Cerebellar nuclear complex (tissue), 1 donor: ENCODE measurements around the gene ALDH8A1.
"Not testable (repeated sequence)": the region's sequence is repeated elsewhere in the genome, so short reads cannot be mapped to it uniquely, and the experiment has no call there.

Source experiments
- DNase-seq, 2 experiments: peaks; one replicate each; lab custom pipeline; 2025; lab: John Stamatoyannopoulos, UW

Gene ALDH8A1

GRCh38 chr6:134910593-134910935 is 39.3 kb downstream of the ALDH8A1 start:
- no peak for DNase-seq

DNA sequence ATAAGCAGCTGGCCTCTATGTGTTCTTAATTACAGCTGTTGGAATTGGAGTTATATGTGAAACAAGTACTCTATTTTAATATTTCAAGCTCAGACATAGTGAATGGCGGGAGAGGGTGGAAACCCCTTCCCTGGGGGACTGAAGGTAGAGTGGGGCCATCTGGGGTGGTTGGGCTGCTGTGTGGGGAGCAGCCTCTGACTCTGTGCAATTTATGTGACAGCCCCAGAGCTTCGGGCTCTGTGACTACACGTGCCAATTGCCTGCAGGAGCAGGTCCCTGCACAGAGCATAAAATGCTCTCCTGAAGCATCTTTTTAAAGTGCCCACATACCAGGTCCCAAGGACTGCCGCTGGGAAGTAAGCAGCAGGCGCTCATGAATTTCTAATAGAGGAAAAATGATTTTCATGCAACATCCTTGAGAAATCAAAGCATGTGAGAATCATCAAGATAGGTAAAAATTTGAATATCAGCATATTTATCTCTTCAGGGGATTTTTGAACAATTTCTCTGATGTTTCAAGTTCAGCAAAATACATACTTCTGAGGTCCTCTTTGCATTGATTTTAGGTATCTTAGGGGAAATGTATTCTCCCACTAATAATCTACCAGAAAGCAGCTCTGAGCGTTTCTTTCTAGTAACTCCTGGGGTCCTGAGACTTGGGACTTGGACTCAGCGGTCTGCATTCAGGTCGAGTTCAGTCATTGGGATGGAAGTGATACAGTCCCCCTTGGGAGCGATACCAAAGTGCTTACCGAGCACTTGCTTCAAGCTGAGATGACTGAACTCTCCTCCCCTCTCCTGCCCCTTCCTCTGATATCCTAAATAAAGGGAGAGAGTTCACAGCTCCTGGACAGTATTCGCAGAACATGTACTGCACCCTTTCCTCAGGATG is 40.0 kb downstream of the ALDH8A1 start:
- DNase-seq: no peak

DNA sequence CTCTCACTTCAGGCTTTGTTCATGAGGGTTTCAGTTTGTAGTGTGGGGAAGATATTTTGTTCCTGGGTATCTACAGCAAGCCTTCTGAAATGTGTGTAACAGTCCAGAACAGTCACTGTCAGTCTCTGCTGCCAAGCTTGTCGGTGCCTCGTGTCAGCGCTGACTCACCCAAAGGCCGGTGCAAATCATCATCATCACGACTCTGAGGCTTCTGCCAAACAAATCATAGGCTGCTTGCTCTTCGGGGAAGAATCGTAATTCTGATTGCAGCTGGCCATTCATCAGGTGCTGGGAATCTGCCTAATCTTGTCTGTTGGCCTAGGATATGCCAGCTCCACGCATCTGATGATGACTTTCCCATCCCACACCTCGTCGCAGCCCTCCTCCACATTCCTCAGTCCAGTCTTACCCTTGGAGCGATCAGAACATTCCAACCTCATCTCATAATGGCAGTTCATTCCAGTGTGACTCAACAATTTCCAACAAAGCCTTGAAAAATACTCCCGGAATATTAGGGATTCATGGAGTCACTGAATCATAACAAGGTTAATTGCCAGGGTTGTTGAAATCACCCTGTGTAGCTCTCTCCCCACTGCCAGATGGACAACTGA is 40.9 kb downstream of the ALDH8A1 start:
- no peak for DNase-seq

- not testable (repeated sequence) for DNase-seq
Observed at GRCh38 chr6:134904731-134905130, 45.2 kb downstream of the ALDH8A1 start.

DNA sequence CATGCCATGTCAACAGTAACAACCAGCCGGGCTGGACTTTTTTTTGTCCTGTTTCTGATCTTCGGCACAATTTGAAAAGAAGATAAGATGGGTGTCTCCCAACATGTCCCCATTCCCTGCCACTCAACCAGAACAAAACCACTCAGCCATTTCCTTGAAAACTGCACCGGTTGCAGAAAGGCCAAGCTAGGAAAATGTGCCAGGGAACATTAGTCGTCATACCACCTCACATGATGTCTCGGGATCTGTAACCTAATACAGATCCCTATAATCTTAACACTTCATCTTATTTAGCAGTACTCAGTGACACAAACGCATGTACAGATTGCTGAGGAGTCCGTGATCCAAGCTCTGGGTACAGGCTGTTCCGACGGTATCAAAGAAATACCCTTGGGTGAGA is 46.5 kb downstream of the ALDH8A1 start:
- no peak for DNase-seq

- DNase-seq: no peak
Observed at GRCh38 chr6:134902936-134903335, 47.0 kb downstream of the ALDH8A1 start.

DNA sequence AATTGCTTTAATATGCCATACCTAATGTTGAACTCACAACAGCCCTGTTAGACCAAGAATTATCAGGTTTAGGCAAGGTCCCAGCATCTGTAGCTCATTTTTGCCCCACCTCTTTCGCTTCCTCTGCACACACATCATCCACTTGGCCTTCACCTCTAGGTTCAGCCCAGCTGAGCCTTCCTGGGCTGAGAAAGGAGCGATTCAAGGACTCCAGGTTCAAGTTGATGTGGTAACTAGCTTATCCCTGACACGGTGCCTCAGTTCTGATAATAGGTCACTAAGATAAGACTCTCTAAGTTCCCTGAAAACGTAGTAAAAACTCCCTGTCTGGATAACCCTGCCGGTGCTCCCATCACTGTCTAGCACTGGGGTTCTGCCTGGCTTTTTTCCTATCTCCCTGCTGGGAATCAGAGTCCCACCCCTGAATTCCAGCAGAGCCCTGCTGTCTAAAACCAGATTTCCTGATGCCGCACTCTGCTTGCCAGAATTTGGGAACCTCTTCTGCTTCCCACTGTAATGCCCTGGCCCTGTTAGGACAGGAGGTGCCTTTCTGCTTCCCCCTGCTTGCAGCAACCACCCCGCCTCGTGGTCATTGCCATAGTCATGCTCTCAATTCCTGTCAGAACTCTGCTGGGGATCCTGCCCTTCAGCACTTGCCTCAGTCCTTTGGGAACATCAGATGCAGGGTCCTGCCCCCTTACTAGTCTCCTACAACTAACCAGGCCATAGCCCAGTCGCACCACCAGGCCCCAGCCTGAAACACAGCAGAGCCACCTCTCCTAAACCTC is 47.6 kb downstream of the ALDH8A1 start:
- no peak for DNase-seq

- DNase-seq: no peak
Observed at GRCh38 chr6:134898575-134898974, 51.3 kb downstream of the ALDH8A1 start.

GRCh38 chr6:134898166-134898565 is 51.7 kb downstream of the ALDH8A1 start:
- not testable (repeated sequence) for DNase-seq

- DNase-seq: no peak
Observed at GRCh38 chr6:134896910-134897309, 53.0 kb downstream of the ALDH8A1 start.

GRCh38 chr6:134894800-134895199 is 55.1 kb downstream of the ALDH8A1 start:
- no peak for DNase-seq

DNA sequence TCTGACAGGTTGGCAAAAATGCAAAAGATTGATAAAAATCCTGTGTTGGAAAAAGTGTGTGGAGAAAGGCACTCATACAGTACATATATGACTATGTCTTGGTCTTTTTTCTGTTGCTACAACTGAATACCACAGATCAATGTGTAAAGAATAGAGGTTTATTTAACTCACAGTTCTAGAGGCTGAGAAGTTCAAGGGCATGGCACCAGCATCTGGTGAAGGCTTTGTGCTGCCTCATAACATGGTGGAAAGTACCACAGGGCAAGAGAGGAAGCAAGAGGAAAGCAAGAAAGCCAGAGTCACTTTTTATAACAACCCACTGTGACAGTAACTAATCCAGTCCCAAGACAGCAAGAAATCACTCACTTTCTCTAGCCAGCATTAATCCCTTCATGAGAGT is 57.5 kb downstream of the ALDH8A1 start:
- no peak for DNase-seq

DNA sequence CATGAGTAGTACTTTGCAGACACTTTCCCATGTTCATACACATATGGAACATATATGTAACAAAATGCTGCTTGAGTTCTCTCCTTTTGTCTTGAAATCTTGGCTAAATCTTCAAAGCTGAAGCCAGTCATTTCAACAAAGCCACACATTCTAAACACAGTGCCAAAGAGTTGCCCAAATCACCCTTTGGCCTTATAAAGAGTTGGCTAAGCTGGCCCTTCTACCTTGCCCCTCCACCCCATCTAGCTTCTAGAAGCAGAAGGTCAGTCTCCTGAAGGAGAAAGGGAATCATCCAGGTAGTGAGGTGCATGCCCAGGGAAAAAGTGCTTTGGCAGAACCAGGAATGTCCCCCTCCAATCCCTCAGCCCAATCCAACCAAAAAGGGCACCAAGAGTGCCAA is 58.3 kb downstream of the ALDH8A1 start:
- no peak for DNase-seq

GRCh38 chr6:134888316-134888715 is 61.6 kb downstream of the ALDH8A1 start:
- no peak for DNase-seq

DNA sequence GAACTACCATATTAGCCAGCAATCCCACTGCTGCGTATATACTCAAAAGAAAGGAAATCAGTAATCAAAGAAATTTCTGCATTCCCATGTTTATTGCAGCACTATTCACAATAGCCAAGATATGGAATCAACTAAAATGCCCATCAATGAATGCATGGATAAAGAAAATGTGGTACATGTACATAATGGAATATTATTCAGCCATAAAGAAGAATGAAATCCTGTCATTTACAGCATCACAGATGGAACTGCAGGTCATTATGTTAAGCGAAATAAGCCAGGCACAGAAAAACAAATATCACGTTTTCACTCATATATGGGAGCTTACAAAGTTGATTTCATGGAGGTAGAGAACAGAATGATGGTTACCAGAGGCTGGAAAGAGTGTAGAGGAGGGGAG is 65.1 kb downstream of the ALDH8A1 start:
- DNase-seq: no peak

GRCh38 chr6:134883314-134883713 is 66.6 kb downstream of the ALDH8A1 start:
- DNase-seq: no peak

DNA sequence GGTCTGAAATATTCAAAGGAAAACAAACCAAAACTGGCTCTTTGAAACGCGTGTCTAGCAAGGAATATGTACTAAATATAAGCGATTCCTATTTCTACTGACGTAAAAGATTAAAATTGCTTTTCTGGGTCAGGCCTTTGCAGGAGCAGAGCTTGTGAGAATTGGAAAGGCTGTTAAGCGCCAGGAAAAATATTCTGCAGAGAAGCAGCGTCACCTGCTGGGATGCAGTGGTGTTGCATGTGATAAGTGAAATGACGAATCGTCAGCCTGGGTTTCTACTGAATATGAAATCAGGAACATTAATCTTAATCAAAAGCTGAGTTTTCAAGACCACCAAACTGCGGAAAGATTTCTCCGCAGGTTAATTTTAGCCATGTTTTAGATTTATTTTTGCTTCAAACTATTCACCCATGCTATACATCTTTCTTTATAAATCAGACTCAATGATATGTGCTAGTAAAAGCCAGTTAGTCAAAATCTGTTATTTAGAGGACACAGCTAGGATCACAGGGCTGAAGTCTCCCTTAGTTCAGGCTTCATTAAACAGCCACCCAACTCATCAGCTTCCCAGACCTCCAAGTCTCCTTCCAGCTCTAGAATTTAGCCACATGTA is 67.4 kb downstream of the ALDH8A1 start:
- DNase-seq: no peak

DNA sequence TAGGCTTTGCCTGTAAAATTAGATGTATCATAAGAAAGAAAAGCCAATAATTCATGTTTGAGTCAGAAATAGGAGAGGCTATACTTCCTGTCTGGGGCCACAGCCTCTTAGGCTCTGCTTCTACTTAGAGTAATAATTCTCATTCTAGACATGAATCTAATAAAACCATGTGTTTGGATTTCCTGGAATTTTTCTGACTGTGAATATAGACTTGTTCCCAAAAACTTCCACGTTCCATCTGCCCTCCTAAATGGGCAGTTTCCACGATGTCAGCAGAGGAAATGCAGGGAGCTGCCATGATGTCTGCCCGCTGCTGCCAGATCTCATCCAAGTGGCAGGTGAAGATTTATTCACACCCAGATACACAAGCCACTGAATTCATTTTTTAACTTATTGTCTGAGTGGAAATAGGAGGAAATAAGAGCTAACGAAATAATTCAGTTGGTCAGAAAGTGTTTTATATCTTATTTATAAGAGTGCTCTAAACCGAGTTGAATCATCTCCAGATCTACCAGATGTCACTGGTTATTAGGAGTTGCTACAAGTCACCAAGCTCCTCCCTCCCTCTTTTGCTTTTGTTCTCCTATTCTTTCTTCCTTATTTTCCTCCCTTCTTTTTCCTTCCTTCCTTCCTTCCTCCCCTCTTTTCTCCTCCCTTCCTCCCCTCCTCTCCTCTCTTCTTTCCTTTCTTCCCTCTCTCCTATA is 69.3 kb downstream of the ALDH8A1 start:
- no peak for DNase-seq

DNA sequence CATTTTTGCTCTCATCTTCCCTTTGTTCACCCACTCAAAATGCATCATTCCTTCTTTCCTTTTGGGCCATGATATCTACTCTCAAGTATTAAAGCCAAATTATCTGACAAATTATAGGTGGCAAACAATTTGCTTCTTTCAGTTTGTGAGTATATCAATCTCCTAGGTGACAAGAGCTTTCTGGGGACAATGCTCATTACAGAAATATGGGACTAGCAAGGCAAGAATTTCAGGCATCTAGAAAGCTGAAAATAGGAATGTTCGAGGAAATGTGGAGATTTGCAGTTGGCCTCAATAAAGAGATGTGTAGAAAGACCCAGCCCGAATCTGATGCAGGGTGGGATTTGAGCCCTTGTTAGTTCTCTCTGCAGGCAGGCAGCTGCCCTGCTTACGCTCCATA is 71.8 kb downstream of the ALDH8A1 start:
- no peak for DNase-seq

DNA sequence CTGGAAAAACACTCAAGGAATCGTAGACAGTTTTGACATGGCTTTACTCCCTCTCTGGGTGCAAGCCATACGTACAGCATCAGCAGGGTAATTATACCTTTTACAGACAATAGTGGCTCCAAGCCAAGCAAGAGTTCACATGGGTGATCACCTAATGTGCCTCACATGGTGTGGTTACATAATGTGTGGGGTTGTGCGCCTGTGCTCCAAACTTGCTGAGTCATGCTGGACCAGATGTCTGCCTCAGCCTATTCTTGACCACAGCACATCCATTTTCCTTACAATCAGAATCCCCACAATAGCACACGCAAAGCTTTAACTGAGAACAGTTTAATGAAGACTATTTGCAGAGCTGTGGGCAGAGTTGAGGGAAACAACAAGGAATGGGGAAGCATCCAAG is 74.5 kb downstream of the ALDH8A1 start:
- no peak for DNase-seq

DNA sequence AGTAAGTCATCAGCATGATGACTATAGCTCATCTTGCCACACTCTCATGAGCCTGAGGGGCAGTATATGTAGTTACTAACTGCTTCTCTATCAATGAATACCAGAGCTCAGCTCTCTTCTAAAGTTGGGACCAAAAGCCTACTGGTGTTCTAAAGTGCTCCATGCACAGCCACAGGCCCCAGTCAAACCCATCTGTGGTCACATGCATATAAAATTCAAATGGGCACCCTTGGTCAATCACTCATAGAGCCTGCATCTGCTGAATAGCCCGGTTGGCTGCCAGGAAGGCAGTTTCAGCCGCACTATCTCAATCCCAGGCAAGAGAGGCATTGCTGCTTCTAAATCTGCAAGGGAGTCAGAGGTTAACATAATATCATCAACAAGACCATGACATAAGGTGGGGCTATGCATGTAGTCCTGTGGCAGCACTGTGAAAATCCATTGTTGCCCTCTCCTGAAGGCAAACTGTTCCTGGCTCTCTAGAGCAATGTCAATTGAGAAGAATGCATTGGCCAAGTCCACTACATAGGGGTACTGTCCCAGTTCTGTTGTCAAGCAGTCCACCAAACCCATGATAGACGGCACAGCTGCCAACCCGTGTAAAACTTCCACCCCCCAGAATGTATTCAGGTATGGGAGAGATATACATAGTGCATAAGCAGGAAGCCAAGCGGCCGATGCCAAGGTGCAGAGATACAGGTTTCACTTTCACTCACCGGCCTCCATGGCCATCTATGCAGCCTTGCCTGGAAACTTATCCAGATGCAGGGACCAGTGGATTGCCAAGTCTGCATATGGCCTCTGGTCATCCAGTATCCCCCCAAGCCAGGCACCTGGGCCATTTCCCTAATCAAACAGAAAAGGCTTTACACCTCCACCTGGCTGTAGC is 76.2 kb downstream of the ALDH8A1 start:
- DNase-seq: no peak
